Astrocyte (in vitro differentiated cells and primary cell): ENCODE measurements around the gene RNF111.

Experiments used
- CTCF ChIP-seq: IDR thresholded peaks from 2 replicates; pipeline ENCODE4 v1.5.1; 2011; ENCODE audit warnings: low read depth, mild to moderate bottlenecking, inconsistent platforms, low read length, moderate library complexity; ENCODE audit not compliant: insufficient read depth
- EZH2 ChIP-seq: IDR thresholded peaks from 2 replicates; pipeline ENCODE4 v1.6.1; 2012; ENCODE audit warnings: mild to moderate bottlenecking, low read length, inconsistent platforms; ENCODE audit not compliant: insufficient read depth

GRCh38 chr15:59014068-59014467 lies 26.6 kb downstream of the RNF111 start:
- TF ChIP-seq EZH2 = no peak
- no peak for TF ChIP-seq CTCF
